ENCODE data around the gene HPCAL1. TPM values are rescaled to one million over a fixed set of nuclear protein-coding genes. Genes with fewer than 3 reads are reported as not detected.

The HPCAL1 gene
- polyA plus RNA-seq, 1 donor from 2014 or later: 63.4 TPM

DNA sequence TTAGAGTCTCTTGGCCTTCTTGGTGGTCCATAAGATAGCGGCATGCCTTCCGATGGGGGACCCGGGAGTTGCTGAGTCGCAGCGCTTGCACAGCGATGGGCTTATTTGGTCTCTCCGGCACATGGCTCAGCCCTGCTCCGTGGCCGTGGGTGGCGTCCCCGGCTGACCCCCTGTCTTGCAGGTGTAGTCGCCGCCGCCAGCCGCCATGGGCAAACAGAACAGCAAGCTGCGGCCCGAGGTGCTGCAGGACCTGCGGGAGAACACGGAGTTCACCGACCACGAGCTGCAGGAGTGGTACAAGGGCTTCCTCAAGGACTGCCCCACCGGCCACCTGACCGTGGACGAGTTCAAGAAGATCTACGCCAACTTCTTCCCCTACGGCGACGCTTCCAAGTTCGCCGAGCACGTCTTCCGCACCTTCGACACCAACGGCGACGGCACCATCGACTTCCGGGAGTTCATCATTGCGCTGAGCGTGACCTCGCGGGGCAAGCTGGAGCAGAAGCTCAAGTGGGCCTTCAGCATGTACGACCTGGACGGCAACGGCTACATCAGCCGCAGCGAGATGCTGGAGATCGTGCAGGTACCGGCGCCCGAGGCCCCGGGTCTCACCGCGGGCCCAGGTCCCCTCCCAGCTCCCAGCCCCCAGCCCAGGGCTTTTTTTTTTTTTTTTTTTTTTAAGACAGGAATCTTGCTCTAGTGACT, 117.0 kb downstream of the HPCAL1 start:
- TF ChIP-seq, protein P1, sequence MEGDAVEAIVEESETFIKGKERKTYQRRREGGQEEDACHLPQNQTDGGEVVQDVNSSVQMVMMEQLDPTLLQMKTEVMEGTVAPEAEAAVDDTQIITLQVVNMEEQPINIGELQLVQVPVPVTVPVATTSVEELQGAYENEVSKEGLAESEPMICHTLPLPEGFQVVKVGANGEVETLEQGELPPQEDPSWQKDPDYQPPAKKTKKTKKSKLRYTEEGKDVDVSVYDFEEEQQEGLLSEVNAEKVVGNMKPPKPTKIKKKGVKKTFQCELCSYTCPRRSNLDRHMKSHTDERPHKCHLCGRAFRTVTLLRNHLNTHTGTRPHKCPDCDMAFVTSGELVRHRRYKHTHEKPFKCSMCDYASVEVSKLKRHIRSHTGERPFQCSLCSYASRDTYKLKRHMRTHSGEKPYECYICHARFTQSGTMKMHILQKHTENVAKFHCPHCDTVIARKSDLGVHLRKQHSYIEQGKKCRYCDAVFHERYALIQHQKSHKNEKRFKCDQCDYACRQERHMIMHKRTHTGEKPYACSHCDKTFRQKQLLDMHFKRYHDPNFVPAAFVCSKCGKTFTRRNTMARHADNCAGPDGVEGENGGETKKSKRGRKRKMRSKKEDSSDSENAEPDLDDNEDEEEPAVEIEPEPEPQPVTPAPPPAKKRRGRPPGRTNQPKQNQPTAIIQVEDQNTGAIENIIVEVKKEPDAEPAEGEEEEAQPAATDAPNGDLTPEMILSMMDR (IDR thresholded peaks at IDR 0.05; ENCODE audit: poor library complexity, severe bottlenecking): no peak
- TF ChIP-seq EZH2 (IDR thresholded peaks at IDR 0.05; ENCODE audit: borderline replicate concordance, insufficient read depth, low read length, poor library complexity, severe bottlenecking) (no peak), RAD21 (conservative IDR thresholded peaks at IDR 0.05) (no peak), EP300 (conservative IDR thresholded peaks at IDR 0.05; ENCODE audit: poor library complexity, severe bottlenecking) (no peak), TAF1 (IDR thresholded peaks at IDR 0.05; ENCODE audit: low read depth) (no peak), POLR2AphosphoS5 (IDR thresholded peaks at IDR 0.05) (no peak), SMC3 (conservative IDR thresholded peaks at IDR 0.05; ENCODE audit: poor library complexity) (no peak), MXI1 (conservative IDR thresholded peaks at IDR 0.05; ENCODE audit: poor library complexity, severe bottlenecking) (no peak)
- TF ChIP-seq, protein P2, sequence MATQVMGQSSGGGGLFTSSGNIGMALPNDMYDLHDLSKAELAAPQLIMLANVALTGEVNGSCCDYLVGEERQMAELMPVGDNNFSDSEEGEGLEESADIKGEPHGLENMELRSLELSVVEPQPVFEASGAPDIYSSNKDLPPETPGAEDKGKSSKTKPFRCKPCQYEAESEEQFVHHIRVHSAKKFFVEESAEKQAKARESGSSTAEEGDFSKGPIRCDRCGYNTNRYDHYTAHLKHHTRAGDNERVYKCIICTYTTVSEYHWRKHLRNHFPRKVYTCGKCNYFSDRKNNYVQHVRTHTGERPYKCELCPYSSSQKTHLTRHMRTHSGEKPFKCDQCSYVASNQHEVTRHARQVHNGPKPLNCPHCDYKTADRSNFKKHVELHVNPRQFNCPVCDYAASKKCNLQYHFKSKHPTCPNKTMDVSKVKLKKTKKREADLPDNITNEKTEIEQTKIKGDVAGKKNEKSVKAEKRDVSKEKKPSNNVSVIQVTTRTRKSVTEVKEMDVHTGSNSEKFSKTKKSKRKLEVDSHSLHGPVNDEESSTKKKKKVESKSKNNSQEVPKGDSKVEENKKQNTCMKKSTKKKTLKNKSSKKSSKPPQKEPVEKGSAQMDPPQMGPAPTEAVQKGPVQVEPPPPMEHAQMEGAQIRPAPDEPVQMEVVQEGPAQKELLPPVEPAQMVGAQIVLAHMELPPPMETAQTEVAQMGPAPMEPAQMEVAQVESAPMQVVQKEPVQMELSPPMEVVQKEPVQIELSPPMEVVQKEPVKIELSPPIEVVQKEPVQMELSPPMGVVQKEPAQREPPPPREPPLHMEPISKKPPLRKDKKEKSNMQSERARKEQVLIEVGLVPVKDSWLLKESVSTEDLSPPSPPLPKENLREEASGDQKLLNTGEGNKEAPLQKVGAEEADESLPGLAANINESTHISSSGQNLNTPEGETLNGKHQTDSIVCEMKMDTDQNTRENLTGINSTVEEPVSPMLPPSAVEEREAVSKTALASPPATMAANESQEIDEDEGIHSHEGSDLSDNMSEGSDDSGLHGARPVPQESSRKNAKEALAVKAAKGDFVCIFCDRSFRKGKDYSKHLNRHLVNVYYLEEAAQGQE (IDR thresholded peaks at IDR 0.05; ENCODE audit: borderline replicate concordance): no peak
- Histone ChIP-seq H3K79me2 (replicated peaks; ENCODE audit: insufficient read depth, low read length) (no peaks in the 10 kb centered on the region), H2AFZ (ENCODE audit: low read depth, low read length) (no peak overlapping the region), H3K9me2 (ENCODE audit: insufficient read depth, low read length) (no peaks in the 10 kb centered on the region), H3K9me3 (ENCODE audit: low read length) (no peaks in the 10 kb centered on the region), H3K4me2 (ENCODE audit: low read length) (no peak overlapping the region), H4K20me1 (ENCODE audit: insufficient read depth) (no peaks in the 10 kb centered on the region), H3K27me3 (ENCODE audit: insufficient read depth, low read depth, low read length) (no peaks in the 10 kb centered on the region), H3K27ac (ENCODE audit: low read length) (no peak overlapping the region), H3K9ac (ENCODE audit: low read length) (no peak overlapping the region), H3K4me3 (ENCODE audit: low read length) (no peak overlapping the region), H3K36me3 (ENCODE audit: insufficient read depth, low read length) (no peaks in the 10 kb centered on the region), H3F3A (ENCODE audit: insufficient read depth, low read length, poor library complexity, severe bottlenecking) (no peaks in the 10 kb centered on the region)

DNA sequence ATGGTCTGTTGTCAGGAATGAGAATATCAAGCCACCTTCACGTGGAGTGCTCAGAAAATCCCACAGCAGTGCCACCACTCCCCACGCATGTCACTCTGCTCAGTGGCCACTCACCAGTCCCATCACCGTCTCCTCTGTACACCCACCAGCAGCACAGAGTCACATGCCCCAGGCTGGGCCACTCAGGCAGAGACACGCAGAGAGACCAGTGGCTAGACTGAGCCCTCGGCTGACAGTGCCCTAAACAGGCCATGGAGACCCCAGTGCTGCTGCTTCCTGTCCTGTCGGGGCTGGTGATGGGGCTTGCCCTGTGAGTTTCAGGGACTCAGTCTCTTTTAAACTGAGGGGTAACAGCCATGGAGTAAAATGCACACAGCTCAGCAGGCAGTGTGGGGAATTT, 119.5 kb downstream of the HPCAL1 start:
- Histone ChIP-seq H3K9me3 (ENCODE audit: low read length) (no peaks in the 10 kb centered on the region), H3K9me2 (ENCODE audit: insufficient read depth, low read length) (no peaks in the 10 kb centered on the region), H3K27me3 (ENCODE audit: insufficient read depth, low read depth, low read length) (no peaks in the 10 kb centered on the region), H4K20me1 (ENCODE audit: insufficient read depth) (no peaks in the 10 kb centered on the region), H3K79me2 (replicated peaks; ENCODE audit: insufficient read depth, low read length) (no peaks in the 10 kb centered on the region), H3K4me2 (ENCODE audit: low read length) (no peak overlapping the region), H3K9ac (ENCODE audit: low read length) (no peak overlapping the region), H3K4me3 (ENCODE audit: low read length) (no peak overlapping the region), H3K27ac (ENCODE audit: low read length) (no peak overlapping the region), H3F3A (ENCODE audit: insufficient read depth, low read length, poor library complexity, severe bottlenecking) (no peaks in the 10 kb centered on the region), H3K36me3 (ENCODE audit: insufficient read depth, low read length) (no peaks in the 10 kb centered on the region), H2AFZ (ENCODE audit: low read depth, low read length) (no peak overlapping the region)
- TF ChIP-seq EZH2 (IDR thresholded peaks at IDR 0.05; ENCODE audit: borderline replicate concordance, insufficient read depth, low read length, poor library complexity, severe bottlenecking): no peak
- TF ChIP-seq POLR2AphosphoS5 (IDR thresholded peaks at IDR 0.05): no peak
- TF ChIP-seq, protein P2 (IDR thresholded peaks at IDR 0.05; ENCODE audit: borderline replicate concordance): no peak
- TF ChIP-seq RAD21 (conservative IDR thresholded peaks at IDR 0.05): no peak
- no peak for TF ChIP-seq SMC3 (conservative IDR thresholded peaks at IDR 0.05; ENCODE audit: poor library complexity)
- TF ChIP-seq, protein P1 (IDR thresholded peaks at IDR 0.05; ENCODE audit: poor library complexity, severe bottlenecking): no peak
- no peak for TF ChIP-seq EP300 (conservative IDR thresholded peaks at IDR 0.05; ENCODE audit: poor library complexity, severe bottlenecking)
